Activated T-cell treated with anti-CD3 and anti-CD28 coated beads for 48 hours (primary cell): ENCODE results near the gene PANX1.
"Not testable (repeated sequence)": the region's sequence is repeated elsewhere in the genome, so short reads cannot be mapped to it uniquely, and the experiment has no call there.

Experiments
- DNase-seq: peaks from one replicate; pipeline ENCODE4 v3.0.0-alpha.2; 2020; ENCODE audit warnings: low read depth

Gene PANX1

DNA sequence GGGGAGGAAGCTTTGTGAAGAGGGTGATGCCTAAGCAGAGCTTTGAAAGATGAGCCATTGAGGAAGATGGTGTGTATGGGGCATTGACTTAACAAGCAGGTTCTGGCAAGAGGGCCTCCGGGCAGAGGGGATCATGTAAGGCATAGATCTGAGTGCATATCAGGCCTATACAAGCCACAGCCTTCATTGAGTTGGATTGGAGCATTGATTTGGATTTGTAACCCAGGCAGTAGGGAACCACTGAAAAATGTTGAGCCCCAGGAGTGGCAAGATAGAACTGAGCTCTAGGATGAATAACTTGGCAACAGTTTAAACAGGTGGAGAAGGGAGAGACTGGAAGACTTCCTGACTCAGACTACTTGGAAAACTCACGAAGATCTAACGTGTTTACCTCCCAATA is 21.4 kb downstream of the PANX1 start:
- no peak for DNase-seq

DNA sequence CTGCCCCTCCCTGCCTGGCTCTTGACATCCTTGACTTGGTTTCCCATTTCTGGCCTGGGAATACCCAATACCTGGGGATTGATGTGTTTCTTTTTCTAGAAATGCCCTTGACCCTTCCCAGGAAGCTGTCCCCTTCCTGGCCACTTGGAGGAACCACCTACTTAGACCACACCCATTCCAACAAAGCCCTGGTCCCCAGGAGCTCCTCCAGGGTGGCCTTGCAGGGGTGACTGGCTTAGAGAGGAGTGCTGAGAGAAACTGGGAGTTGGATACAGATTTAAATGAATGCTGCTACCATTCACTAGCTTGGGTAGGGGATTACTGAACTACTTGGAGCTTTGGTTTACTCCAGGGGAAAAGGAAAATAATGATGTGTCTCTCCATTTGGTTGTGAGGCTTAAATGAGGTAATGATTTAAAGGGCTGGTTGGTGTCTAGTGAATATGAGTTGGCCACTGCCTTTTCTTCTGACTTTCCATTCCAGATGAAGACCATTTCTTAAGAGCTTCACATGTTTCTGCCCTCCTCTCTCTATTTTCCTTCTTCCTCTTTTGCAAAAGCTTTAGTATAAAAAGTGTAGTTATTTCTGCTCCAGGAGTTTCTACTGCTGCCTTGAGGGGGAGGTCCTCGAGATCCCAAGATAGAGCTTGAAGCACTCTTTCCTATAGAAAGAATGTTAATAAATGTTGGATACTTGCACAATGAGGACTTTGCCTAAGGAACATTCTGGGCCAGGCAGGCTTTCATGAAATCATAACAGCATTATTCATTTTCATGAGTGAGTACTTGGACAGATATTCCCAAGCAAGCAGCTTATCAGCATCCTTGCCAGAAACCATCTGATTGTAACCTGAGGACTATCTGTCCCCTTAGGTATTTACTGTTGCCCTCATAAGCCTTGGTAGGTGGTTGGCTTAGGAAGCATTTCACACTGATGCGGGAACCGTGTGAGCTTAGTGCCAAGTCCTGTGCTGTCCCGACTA is 22.4 kb downstream of the PANX1 start:
- DNase-seq: no peak

DNA sequence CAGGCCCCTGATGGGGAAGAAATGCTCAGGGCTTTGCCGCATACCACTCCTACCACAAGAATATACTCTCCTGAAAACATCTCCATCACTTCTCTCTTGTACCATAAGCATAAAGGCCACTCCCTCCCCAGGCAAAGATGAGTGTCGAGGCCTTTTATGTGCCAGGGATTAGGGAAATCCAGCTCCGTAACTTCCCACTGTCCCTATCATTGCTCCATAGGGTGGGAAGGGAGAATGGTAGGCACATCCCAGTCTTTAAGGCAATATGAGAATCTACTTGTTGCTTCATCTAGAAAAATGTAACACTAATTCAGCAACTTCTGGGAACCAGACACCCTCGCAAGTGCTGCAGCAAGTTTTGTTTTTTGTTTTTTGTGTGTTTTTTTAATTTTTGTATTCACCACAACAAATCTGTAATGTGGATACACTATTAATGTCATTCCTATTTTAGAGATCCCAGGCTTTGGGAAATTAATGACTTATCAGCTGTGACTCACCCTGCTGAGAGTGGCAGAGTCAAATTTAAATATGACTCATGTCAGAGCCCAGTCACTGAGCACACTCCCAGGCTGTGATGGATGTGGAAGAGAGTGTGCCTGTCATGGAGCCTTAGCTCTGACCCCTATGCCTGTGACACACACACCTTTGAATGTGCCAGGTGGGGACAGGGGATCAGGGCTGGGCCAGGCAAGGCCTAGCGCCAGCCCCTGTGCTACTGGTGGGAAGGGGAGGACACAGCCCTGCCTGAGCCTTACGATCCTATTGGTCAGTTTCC is 23.4 kb downstream of the PANX1 start:
- DNase-seq: no peak

DNA sequence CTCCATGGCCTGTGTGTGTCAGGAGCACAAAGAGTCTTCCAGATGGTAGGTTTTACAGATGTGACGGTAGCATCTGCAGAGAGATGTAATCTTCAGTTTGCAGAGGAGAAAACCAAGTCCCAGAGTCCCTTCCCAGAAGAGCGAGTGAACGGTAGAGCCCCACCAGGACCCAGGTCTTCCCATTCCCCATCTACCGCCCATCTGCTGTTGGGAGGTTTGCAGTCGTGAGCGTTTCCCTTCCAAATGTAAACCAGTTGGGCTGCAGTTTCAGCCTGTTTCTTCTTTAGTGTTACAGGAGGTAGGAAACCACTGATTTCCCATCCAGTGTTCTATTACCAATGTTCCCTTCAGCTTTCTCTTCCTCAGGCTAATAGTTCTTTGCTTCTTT is 24.0 kb downstream of the PANX1 start:
- no peak for DNase-seq

- DNase-seq: no peak
Measured at GRCh38 chr11:94153320-94153719, 24.7 kb downstream of the PANX1 start.

DNA sequence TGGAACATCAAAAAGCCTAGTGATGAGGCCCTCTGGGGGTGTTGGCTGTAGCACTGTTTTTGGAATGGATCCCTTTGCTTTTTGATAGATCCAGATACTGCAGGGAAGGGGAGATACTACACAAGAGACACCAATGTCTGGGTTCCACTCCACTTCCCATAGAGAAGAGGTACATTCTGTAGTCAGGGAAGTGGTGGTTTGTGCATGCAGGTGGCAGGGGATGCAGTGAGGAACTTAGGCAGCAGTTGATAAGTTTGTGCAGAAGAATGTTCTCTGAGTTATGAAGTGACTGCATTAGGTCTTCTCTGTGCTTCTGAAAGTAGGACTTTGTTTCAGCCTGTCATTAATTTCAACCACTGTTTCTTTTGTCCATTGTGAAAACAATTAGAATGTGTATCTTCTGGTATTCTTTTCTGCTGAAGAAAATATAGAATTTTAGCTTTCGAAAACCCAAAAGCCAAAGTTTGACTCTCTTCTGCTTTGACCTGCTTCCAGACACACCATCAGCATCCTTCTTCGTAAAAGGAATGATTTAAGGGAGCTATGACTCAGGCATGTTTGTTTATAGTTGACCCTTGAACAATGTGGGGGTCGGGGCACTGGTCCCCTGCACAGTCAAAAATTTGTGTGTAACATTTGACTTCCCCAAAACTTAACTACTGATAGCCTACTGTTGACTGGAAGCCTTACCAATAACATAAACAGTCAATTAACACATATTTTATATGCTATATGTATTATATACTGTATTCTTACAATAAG is 25.6 kb downstream of the PANX1 start:
- DNase-seq: no peak

DNA sequence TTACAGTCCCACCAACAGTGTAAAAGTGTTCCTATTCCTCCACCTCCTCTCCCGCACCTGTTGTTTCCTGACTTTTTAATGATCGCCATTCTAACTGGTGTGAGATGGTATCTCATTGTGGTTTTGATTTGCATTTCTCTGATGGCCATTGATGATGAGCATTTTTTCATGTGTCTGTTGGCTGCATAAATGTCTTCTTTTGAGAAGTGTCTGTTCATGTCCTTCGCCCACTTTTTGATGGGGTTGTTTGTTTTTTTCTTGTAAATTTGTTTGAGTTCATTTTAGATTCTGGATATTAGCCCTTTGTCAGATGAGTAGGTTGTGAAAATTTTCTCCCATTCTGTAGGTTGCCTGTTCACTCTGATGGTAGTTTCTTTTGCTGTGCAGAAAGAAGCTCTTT is 28.7 kb downstream of the PANX1 start:
- DNase-seq: not testable (repeated sequence)

DNA sequence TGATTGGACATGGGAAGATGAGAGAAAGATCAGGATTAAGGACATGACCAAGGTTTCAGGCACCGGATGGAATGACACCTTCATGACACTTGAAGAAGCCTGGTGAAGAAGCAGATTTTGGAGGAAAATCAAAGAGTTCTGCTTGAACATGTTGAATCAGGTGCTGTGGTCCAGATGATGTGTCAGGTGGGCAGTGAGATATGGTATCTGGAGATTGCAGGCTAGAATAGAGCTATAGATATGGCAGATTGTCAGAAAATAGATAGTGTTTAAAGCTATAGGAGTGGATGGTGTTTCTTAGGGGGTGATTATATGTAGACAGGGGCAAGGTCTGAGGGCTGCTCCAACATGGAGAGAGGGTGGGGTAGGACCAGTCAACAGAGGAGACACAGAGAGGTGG is 40.2 kb downstream of the PANX1 start:
- DNase-seq: no peak

GRCh38 chr11:94169516-94169915 is 40.9 kb downstream of the PANX1 start:
- DNase-seq: no peak

DNA sequence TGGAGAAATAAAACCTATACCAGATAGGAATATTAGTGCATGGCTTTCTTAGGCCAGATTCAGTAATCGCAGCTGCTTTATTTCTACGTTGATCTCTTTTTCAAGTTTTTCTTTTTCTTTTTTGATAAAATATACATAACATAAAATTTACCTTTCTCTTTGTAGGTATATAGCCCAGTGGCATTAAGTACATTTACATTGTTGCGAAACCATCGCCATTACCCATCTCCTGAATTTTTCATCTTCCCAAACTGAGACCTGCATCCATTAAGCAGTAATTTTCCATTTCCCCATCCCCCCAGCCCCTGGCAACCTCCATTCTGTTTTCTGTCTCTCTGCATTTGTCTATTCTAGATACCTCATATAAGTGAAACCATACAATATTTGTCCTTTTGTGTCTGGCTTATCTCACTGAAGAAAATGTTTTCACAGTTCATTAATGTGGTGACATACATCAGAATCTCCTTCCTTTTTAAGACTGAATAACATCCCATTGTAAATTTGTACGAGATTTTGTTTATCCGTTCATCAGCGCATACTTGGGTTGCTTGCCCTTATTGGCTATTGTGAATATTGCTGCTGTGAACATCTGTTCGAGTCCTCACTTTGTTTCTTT is 41.4 kb downstream of the PANX1 start:
- DNase-seq: no peak

DNA sequence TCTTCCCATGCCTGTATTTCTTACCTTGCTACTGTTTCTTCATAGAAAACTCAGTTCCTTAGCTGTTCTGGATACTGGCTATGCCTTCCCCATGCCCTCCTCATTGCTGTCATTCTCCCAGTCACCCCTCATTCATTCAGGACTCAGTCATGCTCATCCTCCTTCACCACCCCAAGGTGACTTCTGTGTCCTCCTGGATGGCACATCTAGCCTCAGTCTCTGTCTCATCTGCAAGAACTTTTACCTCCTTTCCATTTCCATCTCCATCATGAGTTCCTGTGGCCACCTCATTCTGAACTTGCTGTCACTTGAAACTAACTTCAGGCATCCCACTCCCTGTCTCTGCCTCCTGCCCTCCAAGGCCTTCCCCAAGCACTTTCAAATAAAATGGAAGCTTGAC is 42.3 kb downstream of the PANX1 start:
- DNase-seq: no peak

- peak; percentile 21 for DNase-seq
Measured at GRCh38 chr11:94171693-94172440, 43.2 kb downstream of the PANX1 start.

- DNase-seq: no peak
Measured at GRCh38 chr11:94175535-94175934, 46.9 kb downstream of the PANX1 start.

DNA sequence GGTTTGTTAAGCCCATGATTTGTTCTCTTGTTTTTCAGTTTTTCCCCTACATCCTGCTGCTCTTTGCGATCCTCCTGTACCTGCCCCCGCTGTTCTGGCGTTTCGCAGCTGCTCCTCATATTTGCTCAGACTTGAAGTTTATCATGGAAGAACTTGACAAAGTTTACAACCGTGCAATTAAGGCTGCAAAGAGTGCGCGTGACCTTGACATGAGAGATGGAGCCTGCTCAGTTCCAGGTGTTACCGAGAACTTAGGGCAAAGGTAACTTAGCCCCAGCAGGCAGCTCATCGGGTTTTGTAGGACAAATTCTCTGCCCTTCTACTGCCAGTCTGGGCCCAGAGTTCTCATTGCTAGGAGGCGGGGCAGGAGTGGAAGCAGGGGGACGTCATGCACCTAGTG is 49.7 kb downstream of the PANX1 start:
- DNase-seq: no peak

DNA sequence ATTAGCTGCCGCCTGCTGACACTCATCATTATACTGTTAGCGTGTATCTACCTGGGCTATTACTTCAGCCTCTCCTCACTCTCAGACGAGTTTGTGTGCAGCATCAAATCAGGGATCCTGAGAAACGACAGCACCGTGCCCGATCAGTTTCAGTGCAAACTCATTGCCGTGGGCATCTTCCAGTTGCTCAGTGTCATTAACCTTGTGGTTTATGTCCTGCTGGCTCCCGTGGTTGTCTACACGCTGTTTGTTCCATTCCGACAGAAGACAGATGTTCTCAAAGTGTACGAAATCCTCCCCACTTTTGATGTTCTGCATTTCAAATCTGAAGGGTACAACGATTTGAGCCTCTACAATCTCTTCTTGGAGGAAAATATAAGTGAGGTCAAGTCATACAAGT is 51.1 kb downstream of the PANX1 start:
- DNase-seq: no peak

DNA sequence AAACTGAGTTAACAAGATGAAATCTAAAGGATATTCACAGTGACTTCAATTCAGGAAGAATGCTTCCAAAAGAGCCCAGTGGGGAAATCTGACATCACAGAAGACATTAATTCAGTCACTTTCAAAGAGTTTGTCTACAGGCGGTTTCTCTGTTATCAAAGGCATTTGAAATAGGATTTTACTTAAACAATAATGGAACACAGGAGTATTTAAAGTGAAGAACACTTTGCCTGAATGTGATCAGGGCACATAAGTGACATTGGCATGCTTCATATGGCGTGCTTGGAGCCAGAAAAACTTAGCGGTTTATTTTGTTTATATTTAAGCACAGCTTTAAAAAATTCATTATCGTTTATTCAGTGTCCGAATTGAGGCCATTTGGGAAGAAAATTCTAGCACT is 52.9 kb downstream of the PANX1 start:
- no peak for DNase-seq

GRCh38 chr11:94181943-94182342 is 53.3 kb downstream of the PANX1 start:
- DNase-seq: no peak

DNA sequence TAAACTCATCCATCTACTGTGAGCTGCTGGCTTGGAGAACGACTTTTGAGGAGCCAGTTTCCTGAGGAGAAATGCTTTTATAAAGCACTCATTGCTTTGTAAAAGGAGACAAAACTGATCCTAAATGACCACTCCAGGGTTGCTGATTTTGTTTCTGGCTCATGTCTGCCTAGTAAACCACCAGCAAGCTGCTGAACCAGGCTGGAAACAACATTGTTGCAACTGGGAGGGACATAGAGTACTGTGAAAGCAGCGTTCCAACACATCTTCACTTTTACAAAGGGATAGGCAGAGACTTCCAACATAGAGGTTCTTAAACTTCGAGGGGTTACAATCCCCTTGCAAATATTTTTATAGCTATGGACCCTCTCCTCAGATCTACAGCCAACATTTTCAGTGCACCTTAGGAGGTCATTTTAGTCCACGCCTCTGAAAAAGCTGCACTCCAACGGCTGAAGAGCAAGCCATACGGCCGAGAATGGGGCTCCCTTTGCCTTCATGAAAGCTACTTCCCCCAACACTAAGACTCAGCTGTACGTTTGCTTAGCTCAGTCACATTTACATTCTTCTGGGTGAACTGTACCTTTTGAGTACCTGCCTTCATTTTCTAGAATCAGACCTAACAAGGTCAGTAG is 54.7 kb downstream of the PANX1 start:
- DNase-seq: no peak

GRCh38 chr11:94183886-94184264 is 55.2 kb downstream of the PANX1 start:
- DNase-seq: peak; percentile 17

GRCh38 chr11:94184362-94184761 is 55.7 kb downstream of the PANX1 start:
- no peak for DNase-seq

DNA sequence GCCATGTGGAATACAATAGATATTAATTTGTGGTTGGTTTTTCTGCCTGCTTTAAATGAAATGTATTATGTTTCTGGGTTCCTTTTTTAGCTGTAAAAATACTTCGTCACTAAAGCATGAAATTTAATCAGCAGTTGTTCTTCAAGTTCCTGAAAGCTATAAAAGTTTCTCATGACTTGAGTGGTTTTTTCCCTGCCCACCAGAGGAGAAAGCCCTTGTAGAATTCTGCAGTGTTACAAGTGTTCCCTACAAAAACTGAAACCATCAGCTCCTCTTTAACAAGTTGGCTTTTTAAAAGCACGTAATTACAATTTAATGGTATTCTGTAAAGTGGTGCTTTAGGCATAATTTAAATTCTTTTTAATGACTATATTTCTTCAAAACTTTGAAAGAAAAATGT is 56.2 kb downstream of the PANX1 start:
- DNase-seq: no peak
